GM19463 (cell line): ENCODE measurements around the gene MGAT4B.
A peak's percentile ranks its signal among the peaks of the same experiment; 100 is the strongest.

Source experiments
- ATAC-seq: cut with Tn5 transposase; IDR thresholded peaks from one replicate; pipeline ENCODE4 v1.9.1; 2021; ENCODE audit warnings: mild to moderate bottlenecking, moderate library complexity; ENCODE audit not compliant: unreplicated experiment

Gene MGAT4B

GRCh38 chr5:179773686-179774040, 33.0 kb downstream of the MGAT4B start:
- ATAC-seq = no peak

- ATAC-seq = no peak
Measured at GRCh38 chr5:179772351-179772750, 34.3 kb downstream of the MGAT4B start.

- ATAC-seq = no peak
Measured at GRCh38 chr5:179771311-179771895, 35.3 kb downstream of the MGAT4B start.

- no peak for ATAC-seq
Measured at GRCh38 chr5:179769796-179770195, 36.9 kb downstream of the MGAT4B start.

- no peak for ATAC-seq
Measured at GRCh38 chr5:179769271-179769670, 37.4 kb downstream of the MGAT4B start.

- no peak for ATAC-seq
Measured at GRCh38 chr5:179768326-179769085, 38.2 kb downstream of the MGAT4B start.

GRCh38 chr5:179767496-179768100, 39.1 kb downstream of the MGAT4B start:
- ATAC-seq = no peak

- ATAC-seq = no peak
Measured at GRCh38 chr5:179766726-179767455, 39.8 kb downstream of the MGAT4B start.

- ATAC-seq = no peak
Measured at GRCh38 chr5:179766021-179766725, 40.5 kb downstream of the MGAT4B start.

GRCh38 chr5:179765400-179765799, 41.3 kb downstream of the MGAT4B start:
- ATAC-seq = no peak

- ATAC-seq = no peak
Measured at GRCh38 chr5:179764056-179764455, 42.6 kb downstream of the MGAT4B start.

- peak; percentile 55 for ATAC-seq
Measured at GRCh38 chr5:179763215-179763945, 43.3 kb downstream of the MGAT4B start.

GRCh38 chr5:179762781-179763176, 43.9 kb downstream of the MGAT4B start:
- no peak for ATAC-seq

- ATAC-seq = no peak
Measured at GRCh38 chr5:179762079-179762780, 44.4 kb downstream of the MGAT4B start.

- peak; percentile 67 for ATAC-seq
Measured at GRCh38 chr5:179759581-179760551, 46.8 kb downstream of the MGAT4B start.

- no peak for ATAC-seq
Measured at GRCh38 chr5:179758955-179759354, 47.7 kb downstream of the MGAT4B start.

GRCh38 chr5:179755022-179755421, 51.6 kb downstream of the MGAT4B start:
- no peak for ATAC-seq

GRCh38 chr5:179753971-179754370, 52.7 kb downstream of the MGAT4B start:
- ATAC-seq = no peak
